HG03520 (cell line): ENCODE results near the gene LSM14B.
"Not testable (repeated sequence)": the region's sequence is repeated elsewhere in the genome, so short reads cannot be mapped to it uniquely, and the experiment has no call there.

Experiments used
- ATAC-seq: cut with Tn5 transposase; IDR thresholded peaks from one replicate; pipeline ENCODE4 v1.9.1; 2021; ENCODE audit warnings: mild to moderate bottlenecking, moderate library complexity; ENCODE audit not compliant: unreplicated experiment

The LSM14B gene

GRCh38 chr20:62121776-62122653 lies at the start of gene LSM14B:
Gene LSM14B, plus strand, starts transcription at chr20:62122475. Its CDS starts 192 bp downstream, at chr20:62122667.
- ATAC-seq: peak; percentile 76

GRCh38 chr20:62073323-62073722 lies 49.0 kb upstream of the LSM14B start:
- no peak for ATAC-seq

GRCh38 chr20:62079166-62079565 lies 43.1 kb upstream of the LSM14B start:
- no peak for ATAC-seq

GRCh38 chr20:62080249-62080990 lies 41.9 kb upstream of the LSM14B start:
- ATAC-seq: no peak

GRCh38 chr20:62083312-62083711 lies 39.0 kb upstream of the LSM14B start:
- ATAC-seq: no peak

- ATAC-seq: not testable (repeated sequence)
Observed at GRCh38 chr20:62084224-62084623, 38.1 kb upstream of the LSM14B start.

- ATAC-seq: no peak
Observed at GRCh38 chr20:62085206-62085605, 37.1 kb upstream of the LSM14B start.

GRCh38 chr20:62087227-62087626 lies 35.0 kb upstream of the LSM14B start:
- ATAC-seq: no peak

- no peak for ATAC-seq
Observed at GRCh38 chr20:62087632-62088031, 34.6 kb upstream of the LSM14B start.

GRCh38 chr20:62088258-62089127 lies 33.8 kb upstream of the LSM14B start:
- no peak for ATAC-seq

GRCh38 chr20:62089393-62089792 lies 32.9 kb upstream of the LSM14B start:
- ATAC-seq: no peak

GRCh38 chr20:62096421-62097380 lies 25.6 kb upstream of the LSM14B start:
- no peak for ATAC-seq

- ATAC-seq: no peak
Observed at GRCh38 chr20:62097881-62098407, 24.3 kb upstream of the LSM14B start.

GRCh38 chr20:62101078-62101477 lies 21.2 kb upstream of the LSM14B start:
- ATAC-seq: no peak

GRCh38 chr20:62103508-62104233 lies 18.6 kb upstream of the LSM14B start:
- no peak for ATAC-seq

GRCh38 chr20:62104234-62104789 lies 18.0 kb upstream of the LSM14B start:
- no peak for ATAC-seq

GRCh38 chr20:62104791-62105345 lies 17.4 kb upstream of the LSM14B start:
- no peak for ATAC-seq

- no peak for ATAC-seq
Observed at GRCh38 chr20:62105592-62105991, 16.7 kb upstream of the LSM14B start.
